ENCODE data around the gene ZNF778.
"Not testable (repeated sequence)": the region's sequence is repeated elsewhere in the genome, so short reads cannot be mapped to it uniquely, and the experiment has no call there.

Gene ZNF778

DNA sequence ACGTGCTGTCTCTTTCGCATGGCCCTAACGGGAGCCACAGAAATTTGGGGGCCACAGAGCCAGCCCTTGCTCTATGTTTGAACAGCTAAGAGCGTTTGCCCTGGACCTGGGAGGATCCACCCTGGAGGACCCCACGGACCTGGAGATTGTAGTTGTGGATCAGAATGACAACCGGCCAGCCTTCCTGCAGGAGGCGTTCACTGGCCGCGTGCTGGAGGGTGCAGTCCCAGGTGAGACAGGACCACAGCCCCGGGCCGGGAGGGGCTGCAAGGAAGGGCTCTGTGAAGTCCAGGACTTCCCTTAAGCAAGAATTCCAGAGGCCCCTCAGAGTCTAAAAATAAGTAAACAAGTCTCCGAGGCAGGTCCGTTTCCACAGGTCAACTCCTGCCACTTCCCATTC is 34.0 kb upstream of the ZNF778 start:
- DNase-seq (ENCODE audit: low read depth), result no peak

DNA sequence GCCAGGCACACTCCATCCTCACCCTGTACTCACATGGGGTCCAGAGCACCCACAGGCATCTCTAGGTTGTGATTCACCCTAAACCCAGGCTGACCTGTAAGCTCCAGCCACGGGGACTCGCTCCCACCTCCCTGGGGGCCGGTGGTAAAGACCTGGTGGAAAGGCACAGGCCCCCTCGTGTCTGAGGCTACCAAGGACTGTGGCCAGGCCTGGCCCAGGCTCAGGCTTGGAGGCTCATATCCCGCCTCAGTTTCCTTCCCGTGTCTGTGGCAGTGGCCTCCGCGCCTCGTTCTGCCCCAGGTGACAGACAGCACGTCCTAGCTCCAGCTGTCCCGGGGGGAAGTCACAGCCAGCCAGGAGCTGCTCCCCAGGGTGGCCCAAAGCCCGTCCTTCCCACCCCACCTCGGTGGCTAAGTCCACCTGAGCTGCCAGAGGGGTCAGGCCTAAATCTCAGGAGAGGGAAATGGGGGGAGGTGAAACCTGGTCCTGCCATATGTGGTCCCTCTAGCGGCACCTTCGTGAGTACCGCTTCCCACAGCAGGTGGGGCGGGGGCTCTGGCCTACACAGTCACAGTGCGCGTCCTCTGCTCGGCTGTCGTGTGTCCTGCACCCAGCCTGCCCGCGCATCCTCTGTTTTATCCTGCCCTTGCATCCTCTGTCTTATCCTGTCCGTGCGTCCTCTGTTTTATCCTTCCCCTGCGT is 33.4 kb upstream of the ZNF778 start:
- no peak for DNase-seq (ENCODE audit: low read depth)

DNA sequence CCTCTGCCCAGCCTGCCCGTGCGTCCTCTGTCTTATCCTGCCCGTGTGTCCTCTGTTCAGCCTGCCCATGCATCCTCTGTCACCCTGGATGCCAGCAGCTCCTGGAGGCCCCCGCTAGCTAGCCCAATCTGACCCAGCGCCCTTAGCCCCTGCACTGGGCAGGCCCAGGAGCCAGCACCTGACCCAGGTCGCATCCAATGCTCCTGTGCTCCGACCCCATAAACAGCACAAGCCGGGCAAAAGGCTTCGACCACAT is 32.9 kb upstream of the ZNF778 start:
- DNase-seq (ENCODE audit: low read depth), result no peak

DNA sequence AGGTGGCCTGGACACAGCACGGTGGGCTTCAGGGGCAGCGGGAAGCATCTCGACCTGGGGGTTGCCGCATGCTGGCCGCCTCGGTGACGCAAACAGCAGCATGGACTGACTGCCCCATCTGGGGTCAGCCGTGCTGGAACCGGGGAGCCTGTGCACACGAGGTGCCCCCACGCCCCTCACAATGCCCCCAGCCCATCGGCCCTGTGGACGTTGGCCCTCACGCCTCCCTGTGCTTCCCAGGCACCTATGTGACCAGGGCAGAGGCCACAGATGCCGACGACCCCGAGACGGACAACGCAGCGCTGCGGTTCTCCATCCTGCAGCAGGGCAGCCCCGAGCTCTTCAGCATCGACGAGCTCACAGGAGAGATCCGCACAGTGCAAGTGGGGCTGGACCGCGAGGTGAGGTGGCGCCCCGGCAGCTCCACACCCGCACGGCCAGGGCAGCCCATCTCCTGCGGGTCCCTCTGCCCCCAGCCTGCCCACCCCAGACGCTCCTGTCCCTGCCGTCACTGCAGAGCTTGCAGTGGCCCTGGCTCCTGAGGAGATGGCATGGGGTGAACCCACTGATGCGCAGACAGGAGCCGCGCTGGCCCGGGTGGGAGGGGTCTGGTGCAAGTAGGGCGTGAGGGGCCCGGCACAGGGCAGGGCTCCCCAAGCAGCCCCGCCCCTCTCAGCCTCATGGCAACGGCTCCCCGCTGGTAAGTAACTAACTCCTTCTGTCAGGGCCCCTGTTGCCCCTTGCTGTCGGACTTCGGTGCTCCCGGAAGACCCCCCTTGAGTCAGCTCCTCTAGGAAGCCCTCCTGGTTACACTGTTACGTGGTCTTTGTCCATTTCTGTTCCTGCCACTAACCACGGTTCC is 32.3 kb upstream of the ZNF778 start:
- DNase-seq (ENCODE audit: low read depth), result no peak

DNA sequence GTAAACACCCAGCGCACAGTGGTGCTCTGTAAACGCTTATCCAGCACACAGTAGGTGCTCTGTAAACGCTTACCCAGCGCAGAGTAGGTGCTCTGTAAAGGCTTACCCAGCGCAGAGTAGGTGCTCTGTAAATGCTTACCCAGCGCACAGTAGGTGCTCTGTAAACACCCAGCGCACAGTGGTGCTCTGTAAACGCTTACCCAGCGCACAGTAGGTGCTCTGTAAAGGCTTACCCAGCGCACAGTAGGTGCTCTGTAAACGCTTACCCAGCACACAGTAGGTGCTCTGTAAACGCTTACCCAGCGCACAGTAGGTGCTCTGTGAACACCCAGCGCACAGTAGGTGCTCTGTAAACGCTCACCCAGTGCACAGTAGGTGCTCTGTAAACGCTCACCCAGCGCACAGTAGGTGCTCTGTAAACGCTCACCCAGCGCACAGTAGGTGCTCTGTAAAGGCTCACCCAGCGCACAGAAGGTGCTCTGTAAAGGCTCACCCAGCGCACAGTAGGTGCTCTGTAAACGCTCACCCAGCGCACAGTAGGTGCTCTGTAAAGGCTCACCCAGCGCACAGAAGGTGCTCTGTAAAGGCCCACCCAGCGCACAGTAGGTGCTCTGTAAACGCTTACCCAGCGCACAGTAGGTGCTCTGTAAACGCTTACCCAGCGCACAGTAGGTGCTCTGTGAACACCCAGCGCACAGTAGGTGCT is 31.5 kb upstream of the ZNF778 start:
- not testable (repeated sequence) for DNase-seq (ENCODE audit: low read depth)

DNA sequence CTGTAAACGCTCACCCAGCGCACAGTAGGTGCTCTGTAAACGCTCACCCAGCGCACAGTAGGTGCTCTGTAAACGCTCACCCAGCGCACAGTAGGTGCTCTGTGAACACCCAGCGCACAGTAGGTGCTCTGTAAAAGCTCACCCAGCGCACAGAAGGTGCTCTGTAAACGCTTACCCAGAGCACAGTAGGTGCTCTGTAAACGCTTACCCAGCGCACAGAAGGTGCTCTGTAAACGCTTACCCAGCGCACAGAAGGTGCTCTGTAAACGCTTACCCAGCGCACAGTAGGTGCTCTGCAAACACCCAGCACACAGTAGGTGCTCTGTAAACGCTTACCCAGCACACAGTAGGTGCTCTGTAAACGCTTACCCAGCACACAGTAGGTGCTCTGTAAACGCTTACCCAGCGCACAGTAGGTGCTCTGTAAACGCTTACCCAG is 30.9 kb upstream of the ZNF778 start:
- DNase-seq (ENCODE audit: low read depth), result not testable (repeated sequence)

DNA sequence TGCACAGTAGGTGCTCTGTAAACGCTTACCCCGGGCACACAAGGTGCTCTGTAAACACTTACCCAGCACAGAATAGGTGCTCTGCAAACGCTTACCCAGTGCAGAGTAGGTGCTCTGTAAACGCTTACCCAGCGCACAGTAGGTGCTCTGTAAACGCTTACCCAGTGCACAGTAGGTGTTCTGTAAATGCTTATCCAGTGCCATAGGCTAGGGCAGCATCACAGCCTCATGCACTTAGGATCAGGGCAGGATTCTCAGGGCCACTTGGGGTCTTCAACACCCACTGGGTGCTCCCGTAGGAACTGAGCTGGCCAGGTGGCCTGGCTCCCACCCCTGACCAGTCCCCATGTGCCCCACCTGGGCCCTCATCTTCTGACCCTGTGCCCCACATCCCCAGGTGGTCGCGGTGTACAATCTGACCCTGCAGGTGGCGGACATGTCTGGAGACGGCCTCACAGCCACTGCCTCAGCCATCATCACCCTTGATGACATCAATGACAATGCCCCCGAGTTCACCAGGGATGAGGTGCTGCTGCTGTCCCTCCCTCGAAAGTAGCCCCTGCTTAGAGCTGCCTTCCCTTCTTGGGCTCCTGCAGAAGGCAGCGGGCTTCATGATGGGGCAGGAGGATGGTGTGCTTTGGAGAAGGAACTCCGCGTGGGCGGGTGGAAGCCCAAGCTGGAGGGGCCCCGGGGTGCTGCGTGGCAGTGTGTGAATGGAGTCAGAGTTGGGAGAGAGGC is 30.3 kb upstream of the ZNF778 start:
- DNase-seq (ENCODE audit: low read depth), result no peak

DNA sequence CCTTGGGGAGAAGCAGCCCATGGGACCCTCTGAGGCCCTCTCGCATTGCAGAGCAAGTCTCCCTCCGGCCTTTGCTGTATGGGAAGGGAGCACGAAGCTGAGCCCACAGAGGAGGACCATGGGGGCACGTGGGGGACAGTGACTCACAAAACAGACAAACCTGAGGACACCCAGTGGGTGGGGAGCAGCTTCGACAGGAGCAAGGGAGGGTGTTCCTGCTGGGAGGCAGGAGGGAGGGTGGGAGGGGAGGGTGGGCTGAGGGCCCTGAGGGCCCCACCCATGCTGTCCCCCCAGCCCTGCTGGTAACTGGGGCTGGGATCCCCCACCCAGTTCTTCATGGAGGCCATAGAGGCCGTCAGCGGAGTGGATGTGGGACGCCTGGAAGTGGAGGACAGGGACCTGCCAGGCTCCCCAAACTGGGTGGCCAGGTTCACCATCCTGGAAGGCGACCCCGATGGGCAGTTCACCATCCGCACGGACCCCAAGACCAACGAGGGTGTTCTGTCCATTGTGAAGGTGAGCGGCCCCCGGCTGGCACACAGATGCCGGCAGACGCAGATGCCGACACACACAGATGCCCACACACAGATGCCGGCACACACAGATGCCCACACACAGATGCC is 29.6 kb upstream of the ZNF778 start:
- no peak for DNase-seq (ENCODE audit: low read depth)

DNA sequence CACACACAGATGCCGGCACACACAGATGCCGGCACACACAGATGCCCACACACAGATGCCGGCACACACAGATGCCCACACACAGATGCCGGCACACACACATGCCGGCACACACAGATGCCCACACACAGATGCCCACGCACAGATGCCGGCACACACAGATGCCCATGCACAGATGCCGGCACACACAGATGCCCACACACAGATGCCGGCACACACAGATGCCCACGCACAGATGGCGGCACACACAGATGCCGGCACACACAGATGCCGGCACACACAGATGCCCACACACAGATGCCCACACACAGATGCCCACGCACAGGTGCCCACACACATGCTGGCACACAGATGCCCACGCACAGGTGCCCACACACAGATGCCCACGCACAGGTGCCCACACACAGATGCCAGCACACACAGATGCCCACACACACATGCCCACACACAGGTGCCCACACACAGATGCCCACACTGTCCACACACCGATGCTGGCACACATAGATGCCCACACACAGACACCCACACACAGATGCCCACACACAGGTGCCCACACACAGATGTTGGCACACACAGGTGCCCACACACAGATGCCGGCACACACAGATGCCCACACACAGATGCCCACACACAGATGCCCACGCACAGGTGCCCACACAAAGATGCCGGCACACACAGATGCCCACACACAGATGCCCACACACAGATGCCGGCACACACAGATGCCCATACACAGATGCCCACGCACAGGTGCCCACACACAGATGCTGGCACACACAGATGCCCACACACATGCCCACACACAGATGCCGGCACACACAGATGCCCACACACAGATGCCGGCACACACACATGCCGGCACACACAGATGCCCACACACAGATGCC is 28.8 kb upstream of the ZNF778 start:
- not testable (repeated sequence) for DNase-seq (ENCODE audit: low read depth)

DNA sequence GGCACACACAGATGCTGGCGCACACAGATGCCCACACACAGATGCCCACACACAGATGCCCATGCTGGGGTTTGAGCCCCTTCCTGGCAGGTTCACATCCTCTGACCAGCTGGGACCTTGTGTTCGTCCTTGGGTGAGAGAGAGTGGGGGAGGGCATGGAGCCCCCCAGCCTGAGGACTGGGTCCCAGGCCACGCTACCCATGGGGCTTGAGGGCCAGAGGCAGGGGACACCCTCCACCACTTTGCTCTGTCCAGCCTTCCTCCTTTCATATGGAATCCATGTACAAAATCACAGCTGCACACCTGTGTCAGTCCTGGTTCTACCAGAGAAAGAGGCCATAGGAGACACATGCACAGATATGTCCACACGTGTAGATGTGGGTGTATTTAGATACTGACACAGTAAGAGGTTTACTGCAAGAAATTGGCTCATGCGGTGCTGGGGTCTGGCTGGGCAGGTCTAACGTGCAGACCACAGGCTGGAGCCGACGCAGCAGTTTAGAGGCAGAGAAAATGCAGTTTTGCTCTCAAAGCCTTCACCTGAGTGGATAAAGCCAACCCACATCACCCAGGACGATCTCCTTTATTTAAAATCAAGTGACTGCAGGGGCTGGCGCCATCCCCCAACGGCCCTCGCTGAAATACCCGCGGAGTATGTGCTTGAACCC is 28.0 kb upstream of the ZNF778 start:
- DNase-seq (ENCODE audit: low read depth), result no peak

DNA sequence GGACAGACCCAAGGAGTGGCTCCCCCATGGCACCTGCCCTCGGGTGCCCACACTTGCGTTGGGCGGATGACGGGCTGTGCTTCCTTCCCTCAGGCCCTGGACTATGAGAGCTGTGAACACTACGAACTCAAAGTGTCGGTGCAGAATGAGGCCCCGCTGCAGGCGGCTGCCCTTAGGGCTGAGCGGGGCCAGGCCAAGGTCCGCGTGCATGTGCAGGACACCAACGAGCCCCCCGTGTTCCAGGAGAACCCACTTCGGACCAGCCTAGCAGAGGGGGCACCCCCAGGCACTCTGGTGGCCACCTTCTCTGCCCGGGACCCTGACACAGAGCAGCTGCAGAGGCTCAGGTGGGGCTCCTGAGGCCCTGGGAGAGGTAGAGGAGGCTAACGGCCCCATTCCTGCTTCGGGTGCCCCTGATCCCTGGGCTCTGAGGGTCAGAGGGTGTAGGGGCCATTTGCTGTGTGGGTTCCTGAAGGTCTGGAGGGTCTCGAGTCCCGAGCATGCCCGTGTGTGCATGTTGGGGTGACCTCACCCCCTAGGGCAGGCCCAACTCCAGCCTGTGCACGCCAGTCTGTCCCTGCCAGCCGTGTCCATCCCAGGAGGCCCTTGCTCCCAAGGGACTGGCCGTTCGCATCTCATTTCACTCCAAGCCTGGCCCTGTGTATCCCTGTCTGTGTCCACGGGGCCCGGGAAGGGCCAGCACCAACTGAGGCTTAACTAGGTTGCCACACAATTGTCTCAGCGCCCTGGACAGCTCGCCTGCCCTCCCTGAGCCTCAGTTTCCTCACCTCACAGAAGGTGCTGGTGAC is 27.1 kb upstream of the ZNF778 start:
- DNase-seq (ENCODE audit: low read depth), result no peak

DNA sequence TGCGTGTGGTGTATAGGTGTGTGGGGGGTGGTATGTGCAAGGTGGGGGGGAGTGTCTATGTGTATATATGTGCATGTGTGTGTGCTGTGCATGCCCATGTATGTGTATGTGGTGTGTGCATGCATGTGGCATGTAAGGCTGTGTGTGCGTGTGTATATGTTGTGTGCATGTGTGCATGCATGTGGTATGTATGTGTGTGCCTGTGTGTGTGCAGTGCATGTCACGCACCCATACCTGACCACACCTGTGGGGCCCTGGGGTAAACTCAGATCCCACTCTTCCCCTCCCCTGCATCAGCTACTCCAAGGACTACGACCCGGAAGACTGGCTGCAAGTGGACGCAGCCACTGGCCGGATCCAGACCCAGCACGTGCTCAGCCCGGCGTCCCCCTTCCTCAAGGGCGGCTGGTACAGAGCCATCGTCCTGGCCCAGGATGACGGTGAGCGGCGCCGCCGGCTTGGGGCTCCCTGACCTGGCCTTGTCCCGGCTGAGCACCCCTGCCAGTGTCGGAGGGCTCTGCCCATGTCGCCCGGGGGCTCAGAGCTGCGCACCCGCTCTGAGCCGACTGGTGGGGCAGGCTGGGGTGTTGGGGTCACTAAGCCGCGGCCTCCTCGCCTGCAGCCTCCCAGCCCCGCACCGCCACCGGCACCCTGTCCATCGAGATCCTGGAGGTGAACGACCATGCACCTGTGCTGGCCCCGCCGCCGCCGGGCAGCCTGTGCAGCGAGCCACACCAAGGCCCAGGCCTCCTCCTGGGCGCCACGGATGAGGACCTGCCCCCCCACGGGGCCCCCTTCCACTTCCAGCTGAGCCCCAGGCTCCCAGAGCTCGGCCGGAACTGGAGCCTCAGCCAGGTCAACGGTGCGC is 26.2 kb upstream of the ZNF778 start:
- no peak for DNase-seq (ENCODE audit: low read depth)

DNA sequence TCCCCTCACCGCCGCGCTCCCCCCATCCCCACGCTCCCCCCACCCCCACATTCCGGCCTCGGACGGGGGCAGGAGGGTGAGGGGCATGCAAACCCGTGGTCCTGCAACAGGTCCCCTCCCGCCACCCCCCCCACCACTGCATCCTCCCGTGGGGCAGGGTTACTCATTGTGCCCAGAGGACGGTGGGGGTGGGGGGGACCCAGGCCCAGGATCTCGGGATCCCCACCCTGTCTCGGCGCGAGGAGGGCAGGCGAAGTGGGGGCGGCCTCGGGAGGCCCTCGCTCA is 25.7 kb upstream of the ZNF778 start:
- no peak for DNase-seq (ENCODE audit: low read depth)

DNA sequence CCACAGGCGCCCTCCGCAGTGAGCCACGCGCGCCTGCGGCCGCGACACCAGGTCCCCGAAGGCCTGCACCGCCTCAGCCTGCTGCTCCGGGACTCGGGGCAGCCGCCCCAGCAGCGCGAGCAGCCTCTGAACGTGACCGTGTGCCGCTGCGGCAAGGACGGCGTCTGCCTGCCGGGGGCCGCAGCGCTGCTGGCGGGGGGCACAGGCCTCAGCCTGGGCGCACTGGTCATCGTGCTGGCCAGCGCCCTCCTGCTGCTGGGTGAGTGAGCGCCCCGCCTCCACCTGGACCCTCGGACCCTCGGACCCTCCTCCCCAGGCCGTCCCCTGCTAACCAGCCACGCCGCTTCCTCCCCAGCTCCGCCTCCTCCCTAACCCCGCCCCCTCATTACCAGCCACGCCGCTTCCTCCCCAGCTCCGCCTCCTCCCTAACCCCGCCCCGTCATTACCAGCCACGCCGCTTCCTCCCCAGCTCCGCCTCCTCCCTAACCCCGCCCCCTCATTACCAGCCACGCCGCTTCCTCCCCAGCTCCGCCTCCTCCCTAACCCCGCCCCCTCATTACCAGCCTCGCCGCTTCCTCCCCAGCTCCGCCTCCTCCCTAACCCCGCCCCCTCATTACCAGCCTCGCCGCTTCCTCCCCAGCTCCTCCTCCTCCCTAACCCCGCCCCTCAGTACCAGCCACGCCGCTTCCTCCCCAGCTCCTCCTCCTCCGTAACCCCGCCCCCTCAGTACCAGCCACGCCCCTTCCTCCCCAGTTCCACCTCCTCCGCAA is 25.1 kb upstream of the ZNF778 start:
- DNase-seq (ENCODE audit: low read depth), result peak; percentile 49

DNA sequence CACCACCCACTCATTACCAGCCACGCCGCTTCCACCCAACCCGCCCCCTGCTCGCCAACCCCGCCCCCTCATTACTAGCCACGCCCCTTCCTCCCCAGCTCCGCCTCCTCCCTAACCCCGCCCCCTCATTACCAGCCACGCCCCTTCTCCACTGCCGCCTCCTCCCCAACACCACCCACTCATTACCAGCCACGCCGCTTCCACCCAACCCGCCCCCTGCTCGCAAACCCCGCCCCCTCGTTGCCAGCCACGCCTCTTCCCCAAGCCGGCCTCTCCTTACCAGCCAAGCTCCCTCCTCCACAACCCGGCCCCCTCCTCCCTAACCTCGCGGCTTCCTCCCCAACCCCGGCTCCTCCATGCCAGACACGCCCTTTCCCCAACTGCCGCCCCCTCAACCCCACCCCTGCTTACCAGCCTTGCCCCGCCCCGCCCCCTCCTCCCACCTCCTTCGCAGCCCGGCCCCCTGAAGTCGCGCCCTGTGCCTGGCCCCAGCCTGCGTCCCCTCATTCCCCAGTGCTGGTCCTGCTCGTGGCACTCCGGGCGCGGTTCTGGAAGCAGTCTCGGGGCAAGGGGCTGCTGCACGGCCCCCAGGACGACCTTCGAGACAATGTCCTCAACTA is 24.4 kb upstream of the ZNF778 start:
- no peak for DNase-seq (ENCODE audit: low read depth)

DNA sequence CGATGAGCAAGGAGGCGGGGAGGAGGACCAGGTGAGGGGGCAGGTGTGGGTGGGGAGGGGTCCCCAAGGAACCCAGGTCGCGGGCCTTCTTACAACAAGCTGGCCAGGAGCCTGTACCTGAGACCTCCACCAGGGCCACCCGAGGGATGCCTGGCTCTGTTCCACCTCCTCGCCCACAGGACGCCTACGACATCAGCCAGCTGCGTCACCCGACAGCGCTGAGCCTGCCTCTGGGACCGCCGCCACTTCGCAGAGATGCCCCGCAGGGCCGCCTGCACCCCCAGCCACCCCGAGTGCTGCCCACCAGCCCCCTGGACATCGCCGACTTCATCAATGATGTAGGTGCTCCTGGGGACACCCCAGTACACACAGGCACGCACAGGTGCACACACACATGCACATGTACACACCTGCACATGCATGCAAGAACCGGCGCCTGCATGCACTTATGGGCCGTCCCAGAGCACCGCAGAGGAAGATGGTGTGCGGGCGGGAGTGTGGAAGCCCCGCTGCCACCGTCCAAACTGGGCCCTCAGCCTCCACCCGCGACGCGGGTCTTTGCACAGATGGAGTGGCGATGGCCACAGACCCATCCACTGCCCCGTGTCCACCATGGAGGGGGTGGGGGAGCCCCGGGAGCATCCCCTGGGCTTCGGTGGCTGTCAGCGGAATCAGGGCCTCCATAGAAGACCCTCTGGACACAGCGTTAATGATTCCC is 23.8 kb upstream of the ZNF778 start:
- DNase-seq (ENCODE audit: low read depth), result no peak

Data from stromal cell of bone marrow (primary cell).